GM19035 (cell line): Measurements from ENCODE around the gene POMGNT1.

Experiments used
- ATAC-seq: cut with Tn5 transposase; IDR thresholded peaks from one replicate; pipeline ENCODE4 v1.9.1; 2021; ENCODE audit not compliant: unreplicated experiment

POMGNT1 gene

GRCh38 chr1:46183926-46184557 lies 14.2 kb downstream of the POMGNT1 start:
- ATAC-seq: no peak

GRCh38 chr1:46183079-46183847 lies 15.0 kb downstream of the POMGNT1 start:
- ATAC-seq: no peak

- ATAC-seq: no peak
Measured at GRCh38 chr1:46181343-46182260, 16.6 kb downstream of the POMGNT1 start.

GRCh38 chr1:46180082-46180616 lies 18.1 kb downstream of the POMGNT1 start:
- no peak for ATAC-seq

GRCh38 chr1:46179138-46180081 lies 18.8 kb downstream of the POMGNT1 start:
- no peak for ATAC-seq

- ATAC-seq: no peak
Measured at GRCh38 chr1:46176211-46176865, 21.9 kb downstream of the POMGNT1 start, which contains the start of gene P3R3URF. Gene P3R3URF, minus strand, starts transcription at chr1:46176488. Its CDS starts 17 bp downstream, at chr1:46176471.

- ATAC-seq: no peak
Measured at GRCh38 chr1:46175243-46175642, 23.0 kb downstream of the POMGNT1 start.

GRCh38 chr1:46174448-46175231 lies 23.6 kb downstream of the POMGNT1 start, which contains the start of gene TSPAN1:
Gene TSPAN1, plus strand, starts transcription at chr1:46175087. Its CDS starts 6,021 bp downstream, at chr1:46181108.
- no peak for ATAC-seq

- ATAC-seq: no peak
Measured at GRCh38 chr1:46173361-46173856, 24.8 kb downstream of the POMGNT1 start.

GRCh38 chr1:46172321-46172720 lies 25.9 kb downstream of the POMGNT1 start:
- ATAC-seq: no peak

GRCh38 chr1:46171871-46172270 lies 26.4 kb downstream of the POMGNT1 start:
- no peak for ATAC-seq

- no peak for ATAC-seq
Measured at GRCh38 chr1:46171351-46171750, 26.9 kb downstream of the POMGNT1 start.

- no peak for ATAC-seq
Measured at GRCh38 chr1:46169811-46170454, 28.3 kb downstream of the POMGNT1 start.

- no peak for ATAC-seq
Measured at GRCh38 chr1:46168477-46168876, 29.8 kb downstream of the POMGNT1 start.

- ATAC-seq: no peak
Measured at GRCh38 chr1:46166521-46167462, 31.4 kb downstream of the POMGNT1 start.

- no peak for ATAC-seq
Measured at GRCh38 chr1:46160212-46160611, 38.0 kb downstream of the POMGNT1 start.

GRCh38 chr1:46159516-46159915 lies 38.7 kb downstream of the POMGNT1 start:
- no peak for ATAC-seq
